Cardiac muscle cell (in vitro differentiated cells and primary cell): ENCODE results near the gene ATP8A2. TPM values are rescaled to one million over a fixed set of nuclear protein-coding genes. Genes with fewer than 3 reads are reported as not detected.

ENCODE experiments used
- DNase-seq, 2 donors: peaks; one replicate each; pipeline versions ENCODE4 v3.0.0 to v3.0.0-alpha.2; 2010 to 2017; ENCODE audit warnings: low read depth in 1 of 2, low spot score in 1 of 2
- H3K27ac ChIP-seq: fragments of 200-600 bp; sonication (generic); 2 replicates; pipeline ENCODE4 v1.5.1; 2016
- H3K27me3 ChIP-seq: fragments of 200-600 bp; sonication (generic); 2 replicates; pipeline ENCODE4 v1.6.0; 2016; ENCODE audit warnings: control low read depth
- H3K36me3 ChIP-seq: fragments of 200-600 bp; sonication (generic); 2 replicates; pipeline ENCODE4 v1.5.1; 2016; ENCODE audit warnings: control low read depth
- H3K4me1 ChIP-seq: fragments of 200-600 bp; sonication (generic); 2 replicates; pipeline ENCODE4 v1.8.1; 2017; ENCODE audit warnings: low read depth, mild to moderate bottlenecking, mixed run types
- H3K4me3 ChIP-seq: fragments of 200-600 bp; sonication (generic); 2 replicates; pipeline ENCODE4 v1.5.1; 2016; ENCODE audit warnings: mild to moderate bottlenecking
- H3K9me3 ChIP-seq: fragments of 200-600 bp; sonication (generic); 2 replicates; pipeline ENCODE4 v1.5.1; 2017; ENCODE audit warnings: low read depth, mild to moderate bottlenecking, control low read depth
- polyA plus RNA-seq: library from polyadenylated mRNA; unstranded; fragments of >200 nt; fragmentation: Nextera tagmentation; extraction: Ambion mirVana; gene quantifications from 2 replicates; pipeline ENCODE4 v1.2.1, GENCODE V29; 2016
- total RNA-seq: library from RNA; depleted of rRNA; stranded (reverse); fragments of >200 nt; gene quantifications from 2 replicates; pipeline ENCODE4 v1.2.3, GENCODE V29; 2016
- TF ChIP-seq, protein P1 (sequence below): IDR thresholded peaks from 2 replicates; pipeline ENCODE4 v1.5.1; 2012; ENCODE audit warnings: low read depth, mild to moderate bottlenecking, low read length

The ATP8A2 gene
- total and polyA plus RNA-seq, 2 experiments from 2014 or later, result 0.86 to 0.89 TPM

DNA sequence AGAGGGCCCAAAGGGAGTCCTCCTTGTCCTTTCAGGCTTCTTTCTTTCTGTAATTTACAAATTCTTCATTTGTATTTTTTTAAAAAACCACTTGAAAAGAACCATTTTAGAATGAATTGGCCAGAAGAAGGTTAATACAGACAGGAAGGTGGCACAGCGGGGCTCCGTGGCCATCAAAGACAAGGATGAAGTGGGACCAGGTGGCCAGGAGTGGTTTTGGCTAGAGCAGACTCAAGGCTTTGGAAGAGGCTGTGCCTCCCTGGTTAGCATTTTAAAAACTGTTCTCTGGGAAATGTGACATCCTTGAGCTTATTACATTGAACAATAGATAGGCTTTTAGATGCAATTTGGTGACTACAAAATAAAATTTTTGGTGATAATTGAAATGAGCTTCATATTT is 48.4 kb downstream of the ATP8A2 start:
- TF ChIP-seq, protein P1, sequence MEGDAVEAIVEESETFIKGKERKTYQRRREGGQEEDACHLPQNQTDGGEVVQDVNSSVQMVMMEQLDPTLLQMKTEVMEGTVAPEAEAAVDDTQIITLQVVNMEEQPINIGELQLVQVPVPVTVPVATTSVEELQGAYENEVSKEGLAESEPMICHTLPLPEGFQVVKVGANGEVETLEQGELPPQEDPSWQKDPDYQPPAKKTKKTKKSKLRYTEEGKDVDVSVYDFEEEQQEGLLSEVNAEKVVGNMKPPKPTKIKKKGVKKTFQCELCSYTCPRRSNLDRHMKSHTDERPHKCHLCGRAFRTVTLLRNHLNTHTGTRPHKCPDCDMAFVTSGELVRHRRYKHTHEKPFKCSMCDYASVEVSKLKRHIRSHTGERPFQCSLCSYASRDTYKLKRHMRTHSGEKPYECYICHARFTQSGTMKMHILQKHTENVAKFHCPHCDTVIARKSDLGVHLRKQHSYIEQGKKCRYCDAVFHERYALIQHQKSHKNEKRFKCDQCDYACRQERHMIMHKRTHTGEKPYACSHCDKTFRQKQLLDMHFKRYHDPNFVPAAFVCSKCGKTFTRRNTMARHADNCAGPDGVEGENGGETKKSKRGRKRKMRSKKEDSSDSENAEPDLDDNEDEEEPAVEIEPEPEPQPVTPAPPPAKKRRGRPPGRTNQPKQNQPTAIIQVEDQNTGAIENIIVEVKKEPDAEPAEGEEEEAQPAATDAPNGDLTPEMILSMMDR, result no peak
- DNase-seq, result no peak
- Histone ChIP-seq H3K36me3 (no peaks in the 10 kb centered on the region), H3K27ac (no peak overlapping the region), H3K9me3 (no peaks in the 10 kb centered on the region), H3K27me3 (peaks cover 10% of the 10 kb centered on the region), H3K4me1 (no peaks in the 10 kb centered on the region), H3K4me3 (no peak overlapping the region)

DNA sequence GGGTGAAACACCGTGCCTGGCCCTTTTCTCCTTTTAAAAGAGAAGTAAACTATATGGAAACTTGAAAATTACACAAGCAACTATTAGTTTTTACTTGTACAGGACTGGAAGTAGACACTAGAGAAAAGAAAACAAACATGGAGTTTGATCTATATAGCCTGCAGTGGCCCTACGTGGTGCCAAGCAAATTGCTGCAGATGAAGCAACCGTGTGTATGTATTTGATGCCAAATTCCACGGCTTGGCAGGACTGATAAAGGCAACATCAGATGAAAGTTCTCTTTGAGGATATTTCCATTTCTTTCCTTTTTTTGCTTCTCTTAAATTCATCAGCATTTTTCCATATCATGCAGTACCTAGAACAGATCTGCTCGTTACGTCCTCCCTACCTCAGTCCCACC is 49.8 kb downstream of the ATP8A2 start:
- H3K27me3 ChIP-seq, result peaks cover 10% of the 10 kb centered on the region

DNA sequence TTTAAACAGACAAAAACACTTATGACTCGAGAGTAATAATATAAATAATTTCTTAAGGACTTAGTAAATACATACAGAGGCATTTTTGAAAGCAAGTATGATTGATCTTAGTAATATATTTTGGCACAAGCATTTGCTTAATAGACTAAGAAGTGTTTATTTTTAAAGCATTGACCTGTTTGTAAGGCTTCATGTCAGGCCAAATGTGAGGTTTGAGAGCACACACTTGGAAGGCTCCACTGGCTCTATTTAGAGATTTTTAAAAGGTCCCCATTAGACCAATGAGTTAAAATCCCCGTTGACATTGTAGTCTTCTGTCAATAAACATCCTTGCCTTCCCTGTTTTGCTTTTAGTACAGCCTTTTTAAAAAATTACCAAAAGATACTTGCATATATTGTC is 50.4 kb downstream of the ATP8A2 start:
- DNase-seq, result no peak
- TF ChIP-seq, protein P1, result no peak

More for the DNA sequence above, 49.8 kb downstream of the ATP8A2 start:
- Histone ChIP-seq H3K36me3 (no peaks in the 10 kb centered on the region), H3K4me3 (no peak overlapping the region), H3K4me1 (no peaks in the 10 kb centered on the region), H3K27ac (no peak overlapping the region), H3K9me3 (no peaks in the 10 kb centered on the region)
- no peak for DNase-seq
- TF ChIP-seq, protein P1, result no peak

DNA sequence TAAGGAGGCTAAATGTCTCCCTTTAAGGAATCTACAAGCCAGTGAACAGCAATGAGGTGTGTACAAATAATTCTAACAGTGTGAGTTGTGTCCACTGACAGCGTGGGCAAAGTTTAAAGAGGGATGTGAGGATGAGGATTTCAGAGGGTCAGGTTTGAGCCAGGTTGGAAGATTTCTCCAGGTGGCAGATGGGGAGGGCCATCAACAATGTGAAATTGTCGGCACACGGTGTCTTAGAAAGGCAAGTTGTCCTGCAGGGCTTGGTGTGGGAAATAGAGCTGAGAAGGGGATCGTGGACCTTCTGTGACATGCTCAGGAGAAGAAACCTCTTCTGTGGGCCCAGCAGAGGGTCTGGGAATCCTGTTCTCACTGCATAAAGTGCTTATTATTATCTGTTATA is 52.1 kb downstream of the ATP8A2 start:
- no peaks in the 10 kb centered on the region for H3K36me3 ChIP-seq
- no peak overlapping the region for H3K27ac ChIP-seq
- no peak overlapping the region for H3K4me3 ChIP-seq
- TF ChIP-seq, protein P1, result no peak
- no peaks in the 10 kb centered on the region for H3K4me1 ChIP-seq
- no peaks in the 10 kb centered on the region for H3K9me3 ChIP-seq
- DNase-seq, result no peak
- H3K27me3 ChIP-seq, result no peaks in the 10 kb centered on the region

More for the DNA sequence above, 50.4 kb downstream of the ATP8A2 start:
- Histone ChIP-seq H3K9me3 (no peaks in the 10 kb centered on the region), H3K36me3 (no peaks in the 10 kb centered on the region), H3K4me1 (no peaks in the 10 kb centered on the region), H3K27me3 (peaks cover 9% of the 10 kb centered on the region), H3K4me3 (no peak overlapping the region), H3K27ac (no peak overlapping the region)

DNA sequence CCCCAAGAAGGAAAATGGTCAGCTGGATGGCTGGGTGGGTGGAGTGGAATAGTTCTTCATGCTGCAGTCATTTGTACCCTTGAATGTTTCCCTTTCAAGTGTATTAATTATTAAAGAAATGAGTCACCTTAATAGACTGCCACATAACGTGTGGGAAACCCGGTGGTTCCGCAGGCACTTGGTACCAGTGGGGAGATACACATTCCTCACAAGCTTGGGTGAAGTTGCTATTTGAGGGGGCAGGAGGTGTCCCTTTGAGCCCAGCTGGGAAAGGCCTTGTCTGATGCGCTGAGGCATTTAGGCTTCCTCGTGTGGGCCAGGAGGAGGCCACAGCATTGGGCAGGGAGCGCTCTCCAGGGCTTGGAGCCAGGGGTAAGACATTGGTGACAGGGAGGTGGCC is 57.7 kb downstream of the ATP8A2 start:
- Histone ChIP-seq H3K4me3 (no peak overlapping the region), H3K27me3 (no peaks in the 10 kb centered on the region), H3K27ac (no peak overlapping the region), H3K9me3 (no peaks in the 10 kb centered on the region), H3K36me3 (no peaks in the 10 kb centered on the region), H3K4me1 (no peaks in the 10 kb centered on the region)
- no peak for DNase-seq
- TF ChIP-seq, protein P1, result no peak

DNA sequence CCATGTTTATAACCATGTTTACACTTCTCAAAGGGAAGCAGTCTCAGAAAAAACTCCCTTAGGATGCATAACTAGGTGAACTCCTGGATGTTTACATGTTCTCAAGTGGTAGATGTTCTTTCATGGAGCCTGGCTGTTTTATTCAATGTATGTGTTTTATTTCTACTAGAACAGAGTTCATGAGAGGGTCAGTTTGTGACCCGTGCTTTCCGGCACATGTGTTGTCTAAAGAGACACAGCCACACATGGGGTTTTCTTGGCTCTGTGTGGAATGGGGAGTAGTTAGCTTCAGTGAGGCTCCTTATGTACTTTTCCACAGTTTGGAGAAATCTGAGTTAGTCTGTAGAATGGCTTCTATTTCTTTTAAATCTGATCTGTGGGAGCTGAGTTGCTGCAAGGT is 60.9 kb downstream of the ATP8A2 start:
- no peaks in the 10 kb centered on the region for H3K9me3 ChIP-seq
- no peaks in the 10 kb centered on the region for H3K27me3 ChIP-seq
- no peak for DNase-seq
- H3K27ac ChIP-seq, result no peak overlapping the region
- H3K4me3 ChIP-seq, result no peak overlapping the region
- no peaks in the 10 kb centered on the region for H3K4me1 ChIP-seq
- TF ChIP-seq, protein P1, result no peak
- H3K36me3 ChIP-seq, result no peaks in the 10 kb centered on the region
